Loucy (cell line): ENCODE data around the gene VWA3A.

Source experiments
- CTCF ChIP-seq: fragments of 200-600 bp; sonication (generic); conservative IDR thresholded peaks from 2 replicates; pipeline ENCODE4 v1.5.1; 2014; ENCODE audit warnings: mild to moderate bottlenecking, antibody characterized with exemption, low read length
- EZH2phosphoT487 ChIP-seq: fragments of 200-600 bp; IDR thresholded peaks from 2 replicates; pipeline ENCODE4 v1.6.1; 2018; ENCODE audit warnings: antibody characterized with exemption, mild to moderate bottlenecking, moderate library complexity, borderline replicate concordance

GRCh38 chr16:22071331-22071910 is 20.9 kb upstream of the VWA3A start:
- TF ChIP-seq CTCF (no peak), EZH2phosphoT487 (no peak)
